ENCODE measurements around the gene NECTIN1.

The NECTIN1 gene

GRCh38 chr11:119671561-119672015 is 57.4 kb downstream of the NECTIN1 start:
- peak overlapping the region; percentile 39 for H3K4me3 ChIP-seq (ENCODE audit: low read length)
- H3K79me2 ChIP-seq (ENCODE audit: control insufficient read depth, low read length), result no peaks in the 10 kb centered on the region
- H3K9me2 ChIP-seq (replicated peaks; ENCODE audit: control insufficient read depth, low read length), result no peaks in the 10 kb centered on the region
- H3K27me3 ChIP-seq (ENCODE audit: control insufficient read depth, low read length), result no peaks in the 10 kb centered on the region
- H3K4me2 ChIP-seq (ENCODE audit: low read length), result peak overlapping the region; percentile 62
- peak overlapping the region; percentile 20; the same call in 1 of the 2 replicates for H3K27ac ChIP-seq (ENCODE audit: low read depth, low read length)
- TF ChIP-seq EZH2phosphoT487 (IDR thresholded peaks at IDR 0.05; ENCODE audit: borderline replicate concordance, low read length), result no peak
- TF ChIP-seq, protein P1, sequence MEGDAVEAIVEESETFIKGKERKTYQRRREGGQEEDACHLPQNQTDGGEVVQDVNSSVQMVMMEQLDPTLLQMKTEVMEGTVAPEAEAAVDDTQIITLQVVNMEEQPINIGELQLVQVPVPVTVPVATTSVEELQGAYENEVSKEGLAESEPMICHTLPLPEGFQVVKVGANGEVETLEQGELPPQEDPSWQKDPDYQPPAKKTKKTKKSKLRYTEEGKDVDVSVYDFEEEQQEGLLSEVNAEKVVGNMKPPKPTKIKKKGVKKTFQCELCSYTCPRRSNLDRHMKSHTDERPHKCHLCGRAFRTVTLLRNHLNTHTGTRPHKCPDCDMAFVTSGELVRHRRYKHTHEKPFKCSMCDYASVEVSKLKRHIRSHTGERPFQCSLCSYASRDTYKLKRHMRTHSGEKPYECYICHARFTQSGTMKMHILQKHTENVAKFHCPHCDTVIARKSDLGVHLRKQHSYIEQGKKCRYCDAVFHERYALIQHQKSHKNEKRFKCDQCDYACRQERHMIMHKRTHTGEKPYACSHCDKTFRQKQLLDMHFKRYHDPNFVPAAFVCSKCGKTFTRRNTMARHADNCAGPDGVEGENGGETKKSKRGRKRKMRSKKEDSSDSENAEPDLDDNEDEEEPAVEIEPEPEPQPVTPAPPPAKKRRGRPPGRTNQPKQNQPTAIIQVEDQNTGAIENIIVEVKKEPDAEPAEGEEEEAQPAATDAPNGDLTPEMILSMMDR (IDR thresholded peaks at IDR 0.05; ENCODE audit: low read depth, low read length, poor library complexity, severe bottlenecking), result no peak
- H3F3A ChIP-seq (ENCODE audit: control insufficient read depth, insufficient read depth), result peaks cover 19% of the 10 kb centered on the region
- no peaks in the 10 kb centered on the region for H3K36me3 ChIP-seq (ENCODE audit: control insufficient read depth, low read length)
- no peaks in the 10 kb centered on the region for H4K20me1 ChIP-seq (ENCODE audit: control insufficient read depth, insufficient read depth, low read depth, low read length)
- peaks cover 61% of the 10 kb centered on the region for H3K4me1 ChIP-seq (ENCODE audit: control insufficient read depth, low read length)
- no peaks in the 10 kb centered on the region for H3K9me3 ChIP-seq (ENCODE audit: control insufficient read depth, insufficient read depth, low read length)

- no peaks in the 10 kb centered on the region for H3K27me3 ChIP-seq (ENCODE audit: control insufficient read depth, low read length)
- TF ChIP-seq EZH2phosphoT487 (IDR thresholded peaks at IDR 0.05; ENCODE audit: borderline replicate concordance, low read length), result no peak
- TF ChIP-seq, protein P1 (IDR thresholded peaks at IDR 0.05; ENCODE audit: low read depth, low read length, poor library complexity, severe bottlenecking), result no peak
- no peaks in the 10 kb centered on the region for H3K9me2 ChIP-seq (replicated peaks; ENCODE audit: control insufficient read depth, low read length)
- no peaks in the 10 kb centered on the region for H3K36me3 ChIP-seq (ENCODE audit: control insufficient read depth, low read length)
- H3K4me3 ChIP-seq (ENCODE audit: low read length), result peak overlapping the region; percentile 39
- peaks cover 56% of the 10 kb centered on the region for H3K4me1 ChIP-seq (ENCODE audit: control insufficient read depth, low read length)
- no peaks in the 10 kb centered on the region for H4K20me1 ChIP-seq (ENCODE audit: control insufficient read depth, insufficient read depth, low read depth, low read length)
- no peaks in the 10 kb centered on the region for H3K79me2 ChIP-seq (ENCODE audit: control insufficient read depth, low read length)
- peak overlapping the region; percentile 20; the same call in 1 of the 2 replicates for H3K27ac ChIP-seq (ENCODE audit: low read depth, low read length)
- no peaks in the 10 kb centered on the region for H3K9me3 ChIP-seq (ENCODE audit: control insufficient read depth, insufficient read depth, low read length)
- peak overlapping the region; percentile 62 for H3K4me2 ChIP-seq (ENCODE audit: low read length)
- peaks cover 19% of the 10 kb centered on the region for H3F3A ChIP-seq (ENCODE audit: control insufficient read depth, insufficient read depth)
Observed at GRCh38 chr11:119671051-119671450, 57.9 kb downstream of the NECTIN1 start.

GRCh38 chr11:119669487-119669886 is 59.5 kb downstream of the NECTIN1 start:
- Histone ChIP-seq H3F3A (ENCODE audit: control insufficient read depth, insufficient read depth) (peaks cover 12% of the 10 kb centered on the region), H3K4me1 (ENCODE audit: control insufficient read depth, low read length) (peaks cover 43% of the 10 kb centered on the region), H3K27ac (ENCODE audit: low read depth, low read length) (no peak overlapping the region), H3K9me3 (ENCODE audit: control insufficient read depth, insufficient read depth, low read length) (no peaks in the 10 kb centered on the region), H3K27me3 (ENCODE audit: control insufficient read depth, low read length) (no peaks in the 10 kb centered on the region), H4K20me1 (ENCODE audit: control insufficient read depth, insufficient read depth, low read depth, low read length) (no peaks in the 10 kb centered on the region), H3K9me2 (replicated peaks; ENCODE audit: control insufficient read depth, low read length) (no peaks in the 10 kb centered on the region), H3K36me3 (ENCODE audit: control insufficient read depth, low read length) (no peaks in the 10 kb centered on the region), H3K4me3 (ENCODE audit: low read length) (no peak overlapping the region), H3K4me2 (ENCODE audit: low read length) (no peak overlapping the region), H3K79me2 (ENCODE audit: control insufficient read depth, low read length) (no peaks in the 10 kb centered on the region)
- no peak for TF ChIP-seq EZH2phosphoT487 (IDR thresholded peaks at IDR 0.05; ENCODE audit: borderline replicate concordance, low read length)
- TF ChIP-seq, protein P1 (IDR thresholded peaks at IDR 0.05; ENCODE audit: low read depth, low read length, poor library complexity, severe bottlenecking), result no peak

All from DOHH2 (cell line).